Mesenchymal stem cell (in vitro differentiated cells and primary cell): ENCODE measurements around the gene MDP1.

Experiments used
- DNase-seq: peaks from one replicate; pipeline ENCODE4 v3.0.0-alpha.2; 2013
- H2AFZ ChIP-seq: one replicate; pipeline ENCODE4 v1.6.1; 2013; ENCODE audit warnings: low read depth, mild to moderate bottlenecking, control low read depth, inconsistent platforms, low read length, moderate library complexity
- H2AK5ac ChIP-seq: 2 replicates; pipeline ENCODE4 v1.6.1; 2013; ENCODE audit warnings: low read length, moderate library complexity, mild to moderate bottlenecking, inconsistent platforms; ENCODE audit not compliant: severe bottlenecking
- H2BK120ac ChIP-seq: one replicate; pipeline ENCODE4 v1.6.1; 2013; ENCODE audit warnings: low read depth, mild to moderate bottlenecking, inconsistent platforms, low read length, moderate library complexity
- H2BK12ac ChIP-seq, 2 experiments: one replicate each; pipeline ENCODE4 v1.6.1; 2013; ENCODE audit warnings: inconsistent platforms in 2 of 2, low read length in 2 of 2, mild to moderate bottlenecking in 2 of 2, moderate library complexity in 2 of 2, control low read depth in 1 of 2
- H2BK15ac ChIP-seq: one replicate; pipeline ENCODE4 v1.6.1; 2013; ENCODE audit warnings: mild to moderate bottlenecking, low read depth, inconsistent platforms; ENCODE audit not compliant: poor library complexity, severe bottlenecking
- H2BK5ac ChIP-seq: 2 replicates; pipeline ENCODE4 v1.6.1; 2013; ENCODE audit warnings: low read depth, mild to moderate bottlenecking, low read length, control low read depth, inconsistent platforms; ENCODE audit not compliant: poor library complexity, severe bottlenecking
- H3K14ac ChIP-seq, 2 experiments: one replicate each; pipeline ENCODE4 v1.6.1; 2013; ENCODE audit warnings: inconsistent platforms in 2 of 2, low read length in 2 of 2, control low read depth in 1 of 2, mild to moderate bottlenecking in 1 of 2, moderate library complexity in 1 of 2
- H3K18ac ChIP-seq, 2 experiments: one replicate each; pipeline ENCODE4 v1.6.1; 2013; ENCODE audit warnings: inconsistent platforms in 2 of 2, low read length in 2 of 2, control low read depth in 1 of 2, low read depth in 1 of 2, mild to moderate bottlenecking in 1 of 2
- H3K23ac ChIP-seq, 2 experiments: one replicate each; pipeline ENCODE4 v1.6.1; 2013; ENCODE audit warnings: inconsistent platforms in 2 of 2, low read length in 2 of 2, mild to moderate bottlenecking in 2 of 2, moderate library complexity in 2 of 2, control low read depth in 1 of 2
- H3K27ac ChIP-seq: 2 replicates; pipeline ENCODE4 v1.5.1; 2013; ENCODE audit warnings: mild to moderate bottlenecking, moderate library complexity, low read length, control low read depth, inconsistent platforms; ENCODE audit not compliant: poor library complexity, severe bottlenecking
- H3K27me3 ChIP-seq, 2 experiments: 2 replicates each; pipeline versions ENCODE4 v1.6.1 to v1.7.0; 2013; ENCODE audit warnings: low read length in 2 of 2, mild to moderate bottlenecking in 2 of 2, moderate library complexity in 2 of 2, control low read depth in 1 of 2, inconsistent platforms in 1 of 2; ENCODE audit not compliant: control insufficient read depth in 1 of 2, insufficient read depth in 1 of 2
- H3K36me3 ChIP-seq, 2 experiments: 2 replicates each; pipeline versions ENCODE4 v1.6.1 to v1.7.0; 2013; ENCODE audit warnings: low read length in 2 of 2, control low read depth in 1 of 2, inconsistent platforms in 1 of 2, low read depth in 1 of 2, mild to moderate bottlenecking in 1 of 2; ENCODE audit not compliant: insufficient read depth in 2 of 2, control insufficient read depth in 1 of 2
- H3K4ac ChIP-seq, 2 experiments: one replicate each; pipeline ENCODE4 v1.6.1; 2013; ENCODE audit warnings: inconsistent platforms in 2 of 2, low read length in 2 of 2, mild to moderate bottlenecking in 2 of 2, moderate library complexity in 2 of 2, control low read depth in 1 of 2, low read depth in 1 of 2
- H3K4me1 ChIP-seq: 2 replicates; pipeline ENCODE4 v1.6.1; 2013; ENCODE audit warnings: low read depth, low read length, control low read depth; ENCODE audit not compliant: control insufficient read depth, insufficient read depth
- H3K4me2 ChIP-seq: 2 replicates; pipeline ENCODE4 v1.6.1; 2013; ENCODE audit warnings: low read length, mild to moderate bottlenecking, inconsistent platforms; ENCODE audit not compliant: poor library complexity, severe bottlenecking
- H3K4me3 ChIP-seq, 2 experiments: 2 replicates each; pipeline versions ENCODE4 v1.5.1 to v1.7.0; 2013; ENCODE audit warnings: low read length in 2 of 2, mild to moderate bottlenecking in 2 of 2, control low read depth in 1 of 2, low read depth in 1 of 2; ENCODE audit not compliant: insufficient read depth in 1 of 2
- H3K79me1 ChIP-seq: replicated peaks from 2 replicates; pipeline ENCODE4 v1.6.1; 2013; ENCODE audit warnings: mild to moderate bottlenecking, control low read depth, low read length, inconsistent platforms; ENCODE audit not compliant: poor library complexity, severe bottlenecking
- H3K9ac ChIP-seq: 2 replicates; pipeline ENCODE4 v1.7.0; 2013; ENCODE audit warnings: mild to moderate bottlenecking, low read length, moderate library complexity
- H3K9me3 ChIP-seq: 2 replicates; pipeline ENCODE4 v1.7.0; 2013; ENCODE audit warnings: mild to moderate bottlenecking, low read length; ENCODE audit not compliant: control insufficient read depth
- H4K8ac ChIP-seq: one replicate; pipeline ENCODE4 v1.6.1; 2013; ENCODE audit warnings: inconsistent platforms, mild to moderate bottlenecking, low read length, moderate library complexity
- H4K91ac ChIP-seq: one replicate; pipeline ENCODE4 v1.6.1; 2013; ENCODE audit warnings: mild to moderate bottlenecking, low read length, inconsistent platforms
- WGBS: methylation state at CpG from one replicate; pipeline ENCODE4 v1.1.7; 2013; ENCODE audit warnings: mixed read lengths; 5-methylcytosine and 5-hydroxymethylcytosine counted together

The MDP1 gene

GRCh38 chr14:24260026-24260779 lies 44.3 kb upstream of the MDP1 start:
- Histone ChIP-seq H3K18ac (no peak overlapping the region), H2AFZ (no peak overlapping the region), H3K79me1 (no peaks in the 10 kb centered on the region), H3K9me3 (no peaks in the 10 kb centered on the region), H3K23ac (no peak overlapping the region), H2AK5ac (no peak overlapping the region), H3K9ac (no peak overlapping the region), H3K27me3 (no peaks in the 10 kb centered on the region), H2BK15ac (no peak overlapping the region), H3K27ac (no peak overlapping the region), H3K4me2 (no peak overlapping the region), H3K4me1 (peaks cover 4% of the 10 kb centered on the region), H2BK120ac (no peak overlapping the region), H4K91ac (no peak overlapping the region), H3K4ac (no peak overlapping the region), H3K36me3 (peaks cover 14 to 41% of the 10 kb centered on the region in 2 experiments), H3K14ac (no peak overlapping the region), H2BK12ac (no peak overlapping the region), H2BK5ac (no peak overlapping the region), H4K8ac (no peak overlapping the region), H3K4me3 (no peak overlapping the region)
- 90% methylated on average over 16 of the region's 16 CpGs for WGBS
- DNase-seq: no peak

DNA sequence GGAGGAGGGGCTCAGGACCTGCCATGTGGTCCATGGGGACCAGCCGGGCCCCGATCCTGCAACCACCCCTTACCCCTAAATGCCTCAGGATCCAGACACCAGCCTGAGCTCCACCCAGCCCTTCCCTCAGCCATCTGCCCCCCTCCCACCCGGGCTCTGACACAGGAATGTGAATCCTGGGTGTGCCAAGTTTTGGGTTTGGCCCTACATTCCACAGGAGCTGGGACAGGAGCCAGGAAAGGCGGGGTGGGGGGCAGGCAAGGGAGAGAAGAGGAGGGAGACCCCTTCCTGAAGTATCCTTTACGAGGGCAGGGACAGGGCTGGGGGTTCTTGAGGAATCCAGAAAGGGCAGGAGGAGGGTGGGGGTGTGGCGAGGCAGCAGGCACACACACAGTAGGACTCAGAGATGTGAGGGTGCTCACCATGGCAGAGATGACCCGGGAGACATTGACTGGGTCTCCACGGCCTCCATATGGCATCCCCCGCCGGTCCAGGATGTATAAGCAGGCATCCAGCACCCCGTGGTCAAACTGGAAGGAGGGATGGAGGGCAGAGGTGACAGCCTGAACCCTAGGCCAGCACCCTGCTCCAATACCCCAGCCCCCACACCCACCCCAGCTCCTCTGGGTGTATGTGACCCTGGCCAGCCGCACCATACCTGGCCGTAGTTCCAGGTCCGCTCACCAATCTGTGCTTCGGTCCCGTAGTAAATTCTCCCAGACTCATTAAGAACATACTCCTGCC lies 43.6 kb upstream of the MDP1 start:
- H3K9ac ChIP-seq: no peak overlapping the region
- no peak overlapping the region for H3K4ac ChIP-seq
- WGBS: 90% methylated on average over 14 of the region's 16 CpGs
- DNase-seq: no peak
- no peak overlapping the region for H2BK120ac ChIP-seq
- H2BK15ac ChIP-seq: no peak overlapping the region
- no peak overlapping the region for H2BK12ac ChIP-seq
- H3K9me3 ChIP-seq: no peaks in the 10 kb centered on the region
- no peak overlapping the region for H3K27ac ChIP-seq
- H3K36me3 ChIP-seq: peaks cover 14 to 41% of the 10 kb centered on the region in 2 experiments
- H3K79me1 ChIP-seq: no peaks in the 10 kb centered on the region
- no peak overlapping the region for H4K8ac ChIP-seq
- H3K18ac ChIP-seq: no peak overlapping the region
- peaks cover 4% of the 10 kb centered on the region for H3K4me1 ChIP-seq
- no peaks in the 10 kb centered on the region for H3K27me3 ChIP-seq
- H2AK5ac ChIP-seq: no peak overlapping the region
- no peak overlapping the region for H2AFZ ChIP-seq
- H3K14ac ChIP-seq: no peak overlapping the region
- H3K4me3 ChIP-seq: no peak overlapping the region
- H2BK5ac ChIP-seq: no peak overlapping the region
- H3K23ac ChIP-seq: no peak overlapping the region
- H3K4me2 ChIP-seq: no peak overlapping the region
- peak overlapping the region; percentile 43 for H4K91ac ChIP-seq

DNA sequence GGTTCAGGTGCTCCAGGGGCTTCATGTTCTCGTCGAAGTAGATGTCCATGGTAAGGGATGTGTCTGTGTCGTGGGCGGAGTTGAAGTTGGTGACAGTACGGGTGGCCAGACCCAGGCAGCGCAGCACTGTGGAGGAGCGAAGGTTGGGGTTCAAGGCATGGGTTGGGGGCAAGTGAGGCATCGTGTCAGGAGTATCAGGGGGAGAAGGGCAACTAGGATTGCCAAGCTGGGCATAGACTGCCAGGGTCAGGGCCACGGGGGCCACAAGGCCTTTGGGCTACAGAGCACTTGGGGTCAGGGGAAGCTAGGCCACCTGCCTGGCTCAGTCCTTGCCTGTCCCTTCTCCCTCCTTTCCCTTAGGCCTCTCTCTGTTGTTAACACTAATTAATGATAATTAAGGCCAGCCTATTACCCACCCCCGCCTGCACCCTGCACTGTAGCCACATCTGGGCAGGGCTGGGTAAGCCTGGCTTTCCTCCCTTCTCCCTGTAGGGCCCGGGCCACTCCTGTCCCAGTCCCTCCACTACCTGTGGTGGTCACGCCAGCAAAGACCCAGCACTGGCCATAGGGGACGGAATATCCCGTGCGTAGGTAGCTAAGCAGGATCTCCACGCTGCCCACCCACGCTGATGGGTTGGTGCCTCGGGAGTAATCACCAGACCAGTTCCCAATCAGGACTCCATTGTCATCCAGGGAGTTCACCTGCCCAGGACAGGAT lies 42.8 kb upstream of the MDP1 start:
- DNase-seq: no peak
- Histone ChIP-seq H2AFZ (no peak overlapping the region), H4K8ac (no peak overlapping the region), H3K4me3 (no peak overlapping the region), H3K36me3 (peaks cover 18 to 38% of the 10 kb centered on the region in 2 experiments), H3K4me2 (no peak overlapping the region), H3K14ac (no peak overlapping the region), H2BK5ac (no peak overlapping the region), H2BK15ac (no peak overlapping the region), H3K27ac (no peak overlapping the region), H3K4ac (no peak overlapping the region), H3K9me3 (no peaks in the 10 kb centered on the region), H2BK12ac (no peak overlapping the region), H2AK5ac (no peak overlapping the region), H2BK120ac (no peak overlapping the region), H3K23ac (no peak overlapping the region), H3K9ac (no peak overlapping the region), H3K18ac (no peak overlapping the region), H3K79me1 (no peaks in the 10 kb centered on the region), H4K91ac (no peak overlapping the region), H3K4me1 (peaks cover 4% of the 10 kb centered on the region), H3K27me3 (no peaks in the 10 kb centered on the region)
- WGBS: 96% methylated on average over 17 of the region's 18 CpGs

DNA sequence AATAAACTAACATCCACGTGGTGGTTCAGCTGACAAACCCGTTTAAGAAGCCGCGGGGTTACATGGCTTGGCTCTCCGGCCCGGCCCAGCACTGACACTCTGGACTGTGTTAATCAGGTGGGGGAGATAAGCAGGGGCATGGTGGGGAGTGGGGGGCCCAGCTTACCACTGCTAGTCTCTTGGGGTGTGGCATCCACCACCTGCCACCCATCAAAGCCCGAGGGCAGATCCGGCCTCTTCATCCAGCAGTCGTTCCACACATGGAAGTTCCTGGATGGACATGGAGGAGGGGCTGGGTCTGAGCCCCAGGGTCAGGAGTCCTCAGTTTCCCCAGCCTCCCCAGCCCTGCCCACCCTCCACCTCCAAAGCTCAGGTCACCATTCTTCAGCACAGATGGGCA lies 42.3 kb upstream of the MDP1 start:
- H3K9me3 ChIP-seq: no peaks in the 10 kb centered on the region
- no peak overlapping the region for H3K14ac ChIP-seq
- DNase-seq: no peak
- H3K4me3 ChIP-seq: no peak overlapping the region
- no peak overlapping the region for H2BK5ac ChIP-seq
- H2BK15ac ChIP-seq: no peak overlapping the region
- no peak overlapping the region for H3K27ac ChIP-seq
- no peak overlapping the region for H3K4ac ChIP-seq
- H4K91ac ChIP-seq: no peak overlapping the region
- H3K9ac ChIP-seq: no peak overlapping the region
- H2BK12ac ChIP-seq: no peak overlapping the region
- H4K8ac ChIP-seq: no peak overlapping the region
- no peaks in the 10 kb centered on the region for H3K27me3 ChIP-seq
- peaks cover 4% of the 10 kb centered on the region for H3K4me1 ChIP-seq
- no peak overlapping the region for H3K23ac ChIP-seq
- H3K79me1 ChIP-seq: no peaks in the 10 kb centered on the region
- no peak overlapping the region for H2AK5ac ChIP-seq
- H2BK120ac ChIP-seq: no peak overlapping the region
- H3K18ac ChIP-seq: no peak overlapping the region
- H2AFZ ChIP-seq: no peak overlapping the region
- peaks cover 18 to 42% of the 10 kb centered on the region in 2 experiments for H3K36me3 ChIP-seq
- WGBS: 90% methylated on average over 9 of the region's 9 CpGs
- no peak overlapping the region for H3K4me2 ChIP-seq
